Vagina (tissue), 2 donors: ENCODE data around the gene MORC1.

ENCODE experiments used
- POLR2AphosphoS5 ChIP-seq, 2 donors: sonication (generic); formaldehyde crosslinking; IDR thresholded peaks; one replicate each; pipeline ENCODE4 v1.9.0; 2017; ENCODE audit warnings: antibody characterized with exemption in 2 of 2, mild to moderate bottlenecking in 2 of 2, low read depth in 1 of 2; ENCODE audit not compliant: insufficient read depth in 1 of 2
- TF ChIP-seq, protein P1 (sequence below), 3 experiments: fragments of 450-650 bp in 2 of 3; fragments of 200-600 bp in 1 of 3; sonication (generic) in 1 of 3; IDR thresholded peaks; one replicate each; pipeline ENCODE4 v1.5.1; 2017 to 2019; ENCODE audit warnings: antibody characterized with exemption in 3 of 3, mild to moderate bottlenecking in 2 of 3, moderate library complexity in 2 of 3

DNA sequence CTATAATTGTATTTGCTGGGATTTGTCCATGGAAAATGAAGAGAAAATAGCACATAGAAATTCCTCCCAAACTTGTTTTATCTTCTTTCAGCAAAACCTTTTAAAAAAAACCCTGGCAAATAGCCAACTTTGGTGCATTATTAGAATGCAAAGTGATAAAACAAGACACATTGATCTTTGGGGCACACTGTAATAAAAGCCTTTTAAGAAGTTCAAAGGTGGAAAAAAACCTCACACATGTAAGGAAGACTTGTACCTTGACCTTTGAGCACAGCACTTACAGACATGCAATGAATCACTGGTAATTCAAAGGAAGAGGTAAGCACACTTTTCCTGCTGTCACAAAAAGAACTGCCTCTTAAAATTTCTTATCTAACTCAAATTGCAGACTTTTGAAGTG is 8.0 kb upstream of the MORC1 start:
- TF ChIP-seq, protein P1, sequence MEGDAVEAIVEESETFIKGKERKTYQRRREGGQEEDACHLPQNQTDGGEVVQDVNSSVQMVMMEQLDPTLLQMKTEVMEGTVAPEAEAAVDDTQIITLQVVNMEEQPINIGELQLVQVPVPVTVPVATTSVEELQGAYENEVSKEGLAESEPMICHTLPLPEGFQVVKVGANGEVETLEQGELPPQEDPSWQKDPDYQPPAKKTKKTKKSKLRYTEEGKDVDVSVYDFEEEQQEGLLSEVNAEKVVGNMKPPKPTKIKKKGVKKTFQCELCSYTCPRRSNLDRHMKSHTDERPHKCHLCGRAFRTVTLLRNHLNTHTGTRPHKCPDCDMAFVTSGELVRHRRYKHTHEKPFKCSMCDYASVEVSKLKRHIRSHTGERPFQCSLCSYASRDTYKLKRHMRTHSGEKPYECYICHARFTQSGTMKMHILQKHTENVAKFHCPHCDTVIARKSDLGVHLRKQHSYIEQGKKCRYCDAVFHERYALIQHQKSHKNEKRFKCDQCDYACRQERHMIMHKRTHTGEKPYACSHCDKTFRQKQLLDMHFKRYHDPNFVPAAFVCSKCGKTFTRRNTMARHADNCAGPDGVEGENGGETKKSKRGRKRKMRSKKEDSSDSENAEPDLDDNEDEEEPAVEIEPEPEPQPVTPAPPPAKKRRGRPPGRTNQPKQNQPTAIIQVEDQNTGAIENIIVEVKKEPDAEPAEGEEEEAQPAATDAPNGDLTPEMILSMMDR (IDR thresholded peaks at IDR 0.05): no peak
- no peak for TF ChIP-seq POLR2AphosphoS5 (IDR thresholded peaks at IDR 0.05; ENCODE audit: insufficient read depth in 1 of 2, low read depth in 1 of 2)
